HepG2 (cell line): ENCODE data around the gene BCAS3. TPM values are rescaled to one million over a fixed set of nuclear protein-coding genes. Genes with fewer than 3 reads are reported as not detected.

Source experiments
- ATAC-seq: fragments of 200-7000 bp; cut with Tn5 transposase; 3 replicates; pipeline ENCODE4 v1.9.1; 2020; ENCODE audit warnings: mild to moderate bottlenecking, moderate library complexity
- BruUV-seq: library from RNA; stranded (reverse); fragments of 400-500 nt; replicated peaks from 2 replicates; lab custom pipeline; 2021; lab: Mats Ljungman, UMichigan
- CTCF ChIA-PET: fragments of 300-600 bp; formaldehyde crosslinking; extraction: SDS; loops from one replicate; lab custom pipeline; 2021; ENCODE audit warnings: low total read pairs, inconsistent platforms, low intra/inter-chr PET ratio; lab: Yijun Ruan, JAX
- POLR2A ChIA-PET: fragments of 350-600 bp; sonication (Branson Sonifier 250); formaldehyde crosslinking; loops from one replicate; lab custom pipeline; 2020; ENCODE audit warnings: antibody characterized with exemption, inconsistent platforms; lab: Yijun Ruan, JAX
- DNase-seq: peaks from one replicate; pipeline ENCODE4 v3.0.0-alpha.2; 2015; ENCODE audit warnings: low spot score
- FAIRE-seq: peaks from 3 replicates; lab custom pipeline; 2011; peaks lifted over from hg19 to GRCh38; lab: Jason Lieb, UNC
- H2AFZ ChIP-seq: one replicate; pipeline ENCODE4 v1.6.1; 2011; ENCODE audit warnings: low read length, inconsistent platforms
- H3K27ac ChIP-seq: fragments of 300-600 bp; 3 replicates; pipeline ENCODE4 v1.8.0; 2011; ENCODE audit warnings: mixed run types, mild to moderate bottlenecking, mixed read lengths, low read length, inconsistent platforms; ENCODE audit not compliant: insufficient read depth; ENCODE audit errors: extremely low read length
- H3K27me3 ChIP-seq, 2 experiments: fragments of 200-600 bp in 1 of 2; 2 replicates in 1 of 2; 3 replicates in 1 of 2; pipeline versions ENCODE4 v1.6.0 to v1.8.0; 2011; ENCODE audit warnings: low read length in 2 of 2, mild to moderate bottlenecking in 2 of 2, moderate library complexity in 2 of 2, inconsistent platforms in 1 of 2; ENCODE audit not compliant: insufficient read depth in 2 of 2, control insufficient read depth in 1 of 2
- H3K36me3 ChIP-seq, 2 experiments: fragments of 200-600 bp in 1 of 2; replicated peaks in 1 of 2; 2 replicates in 1 of 2; 3 replicates in 1 of 2; pipeline versions ENCODE4 v1.5.1 to v1.8.0; 2011; ENCODE audit warnings: low read length in 2 of 2, inconsistent platforms in 1 of 2; ENCODE audit not compliant: insufficient read depth in 2 of 2, control insufficient read depth in 1 of 2
- H3K4me1 ChIP-seq: 2 replicates; pipeline ENCODE4 v1.5.1; 2012; ENCODE audit warnings: low read length, inconsistent platforms; ENCODE audit not compliant: insufficient read depth
- H3K4me2 ChIP-seq: 2 replicates; pipeline ENCODE4 v1.6.0; 2011; ENCODE audit warnings: low read depth, low read length, inconsistent platforms
- H3K4me3 ChIP-seq, 3 experiments: fragments of 200-600 bp in 1 of 3; sonication (generic), shearing (Covaris generic) in 1 of 3; replicated peaks in 1 of 3; 2 replicates each; pipeline ENCODE4 v1.5.1; 2011 to 2016; ENCODE audit warnings: low read length in 3 of 3, inconsistent platforms in 2 of 3, low read depth in 2 of 3, mild to moderate bottlenecking in 2 of 3, control low read depth in 1 of 3, mixed read lengths in 1 of 3; ENCODE audit not compliant: insufficient read depth in 1 of 3
- H3K79me2 ChIP-seq: one replicate; pipeline ENCODE4 v1.6.1; 2011; ENCODE audit warnings: low read length, inconsistent platforms; ENCODE audit not compliant: insufficient read depth
- H3K9ac ChIP-seq: 2 replicates; pipeline ENCODE4 v1.6.0; 2011; ENCODE audit warnings: mild to moderate bottlenecking, low read depth, low read length, inconsistent platforms; ENCODE audit not compliant: insufficient read depth
- H3K9me3 ChIP-seq: 2 replicates; pipeline ENCODE4 v1.5.1; 2012; ENCODE audit warnings: mild to moderate bottlenecking, low read length
- H4K20me1 ChIP-seq: 2 replicates; pipeline ENCODE4 v1.6.0; 2011; ENCODE audit warnings: inconsistent platforms, mild to moderate bottlenecking, low read length, moderate library complexity; ENCODE audit not compliant: insufficient read depth
- ARID2 ChIP-seq: sonication (generic); formaldehyde crosslinking; IDR thresholded peaks from 2 replicates; pipeline ENCODE4 v1.8.1; 2022; ENCODE audit warnings: mild to moderate bottlenecking, missing genetic modification reagents, borderline replicate concordance
- CHD2 ChIP-seq: IDR thresholded peaks from 2 replicates; pipeline ENCODE4 v1.6.1; 2011; ENCODE audit warnings: low read depth, low read length, improper control_type of control experiment
- GFI1 ChIP-seq: sonication (generic); formaldehyde crosslinking; IDR thresholded peaks from 2 replicates; pipeline ENCODE4 v1.5.0; 2020; ENCODE audit warnings: missing genetic modification reagents, mild to moderate bottlenecking, borderline replicate concordance
- HDAC2 ChIP-seq: sonication (generic); formaldehyde crosslinking; IDR thresholded peaks from 2 replicates; pipeline ENCODE4 v1.4.0; 2020; ENCODE audit warnings: missing genetic modification reagents
- HNF1B ChIP-seq: sonication (generic); formaldehyde crosslinking; IDR thresholded peaks from 2 replicates; pipeline ENCODE4 v1.5.1; 2020; ENCODE audit warnings: mild to moderate bottlenecking, moderate library complexity, missing genetic modification reagents
- MIXL1 ChIP-seq: IDR thresholded peaks from 2 replicates; pipeline ENCODE4 v1.6.1; 2016
- POLR2G ChIP-seq: fragments of 200-400 bp; formaldehyde crosslinking; IDR thresholded peaks from 2 replicates; pipeline ENCODE4 v1.6.1; 2018; ENCODE audit warnings: mild to moderate bottlenecking, low read depth, low read length, moderate library complexity
- SMAD3 ChIP-seq: sonication (generic); formaldehyde crosslinking; IDR thresholded peaks from 2 replicates; pipeline ENCODE4 v1.4.0; 2020; ENCODE audit warnings: missing genetic modification reagents
- THAP11 ChIP-seq: IDR thresholded peaks from 2 replicates; pipeline ENCODE4 v1.6.1; 2016; ENCODE audit warnings: missing biosample characterization, missing genetic modification reagents
- ZBTB42 ChIP-seq: sonication (generic); formaldehyde crosslinking; IDR thresholded peaks from 2 replicates; pipeline ENCODE4 v1.5.0; 2020; ENCODE audit warnings: mild to moderate bottlenecking, missing genetic modification reagents
- ZBTB46 ChIP-seq: sonication (generic); formaldehyde crosslinking; IDR thresholded peaks from 2 replicates; pipeline ENCODE4 v1.4.0; 2020; ENCODE audit warnings: mild to moderate bottlenecking, missing genetic modification reagents, borderline replicate concordance
- ZNF124 ChIP-seq: sonication (generic); formaldehyde crosslinking; IDR thresholded peaks from 2 replicates; pipeline ENCODE4 v1.4.0; 2020; ENCODE audit warnings: missing genetic modification reagents
- ZNF224 ChIP-seq: sonication (generic); formaldehyde crosslinking; IDR thresholded peaks from 2 replicates; pipeline ENCODE4 v1.5.0; 2020; ENCODE audit warnings: mild to moderate bottlenecking, missing genetic modification reagents
- ZNF770 ChIP-seq: sonication (generic); formaldehyde crosslinking; IDR thresholded peaks from 2 replicates; pipeline ENCODE4 v1.5.0; 2020; ENCODE audit warnings: mild to moderate bottlenecking, missing genetic modification reagents
- ZNF780A ChIP-seq: sonication (generic); formaldehyde crosslinking; IDR thresholded peaks from 2 replicates; pipeline ENCODE4 v1.8.0; 2022; ENCODE audit warnings: mild to moderate bottlenecking, missing genetic modification reagents, moderate library complexity
- WGBS: methylation state at CpG from one replicate; pipeline ENCODE4 v1.1.6; 2017; ENCODE audit warnings: low lambda C conversion rate; 5-methylcytosine and 5-hydroxymethylcytosine counted together
- in situ Hi-C: cut with HindIII; loops from 2 replicates; pipeline ENCODE4 v1.10.0; 2017; ENCODE audit warnings: low pct_unique_long_range_greater_than_20kb; ENCODE audit not compliant: extremely low pct_ligation_motif_present
- intact Hi-C: fragments of 100-400 bp; cut with micrococcal nuclease; formaldehyde crosslinking; loops from one replicate; pipeline ENCODE4 v1.10.0; 2022; ENCODE audit not compliant: unreplicated experiment
- polyA plus RNA-seq, 8 experiments: library from polyadenylated mRNA; depleted of rRNA in 3 of 8; stranded (reverse) in 7 of 8; unstranded in 1 of 8; fragments of >200 nt; fragmentation: Illumina TruSeq in 4 of 8; extraction: Trizol in 4 of 8; gene quantifications; 2 replicates each; pipeline versions ENCODE4 v1.2.1 to v1.2.3, GENCODE V29; 2011 to 2016; ENCODE audit warnings: low read depth in 4 of 8, missing spikeins in 1 of 8, mixed read lengths in 1 of 8; ENCODE audit not compliant: insufficient read depth in 1 of 8
- total RNA-seq, 5 experiments: library from RNA; depleted of rRNA; stranded (reverse); fragments of >200 nt; fragmentation: Illumina TruSeq; extraction: Trizol; gene quantifications; 2 replicates each; pipeline ENCODE4 v1.2.3, GENCODE V29; 2016; ENCODE audit warnings: low read depth in 1 of 5
- TF ChIP-seq, protein P1 (sequence below): sonication (generic); formaldehyde crosslinking; IDR thresholded peaks from 2 replicates; pipeline ENCODE4 v1.5.0; 2020; ENCODE audit warnings: missing genetic modification reagents, mild to moderate bottlenecking, borderline replicate concordance

The BCAS3 gene
- total and polyA plus RNA-seq, 2 of the 13 experiments (the other 11 are each of a cell fraction or from before 2014, with no cell fraction given), result 10.7 to 11.2 TPM

DNA sequence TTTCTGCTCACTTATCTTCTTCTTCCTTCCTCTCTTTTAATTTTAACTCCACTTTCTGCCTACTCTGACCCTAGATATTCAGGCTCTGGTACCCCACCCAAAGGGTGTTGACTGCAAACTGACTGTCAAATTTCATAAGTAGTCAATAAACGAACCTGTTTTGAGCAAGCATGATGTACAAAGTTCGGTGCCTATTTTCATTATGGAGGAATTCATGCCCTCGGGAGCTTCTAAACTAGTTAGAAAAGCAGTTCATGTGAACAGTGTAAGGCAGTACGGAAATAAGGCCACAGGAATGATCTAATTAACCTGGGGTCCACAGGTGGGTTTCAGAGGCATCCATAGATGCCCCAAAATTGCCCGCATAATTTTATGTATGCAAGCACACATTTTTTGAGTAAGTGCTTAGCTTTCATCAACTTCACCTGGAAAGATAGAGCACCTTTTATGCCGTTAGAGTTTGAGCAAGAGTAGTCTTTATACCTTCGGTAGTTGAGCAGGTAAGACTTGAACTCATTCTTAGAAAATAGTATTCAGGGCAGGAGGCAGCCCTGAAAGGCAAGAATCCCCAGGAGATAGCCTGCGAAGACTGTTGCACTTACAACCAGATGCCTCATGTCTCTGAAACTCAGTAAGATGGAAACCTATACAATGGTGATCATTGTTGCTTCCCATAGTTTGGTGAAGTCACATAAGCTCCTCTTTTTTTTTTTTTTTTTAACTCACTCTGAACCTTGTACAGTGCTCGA, 685.4 kb downstream of the BCAS3 start:
- Histone ChIP-seq H2AFZ (no peak overlapping the region), H3K27ac (peak overlapping the region; percentile 89), H3K4me1 (peaks cover 99% of the 10 kb centered on the region), H3K9ac (peak overlapping the region; percentile 67), H3K79me2 (no peaks in the 10 kb centered on the region), H3K36me3 (no peaks in the 10 kb centered on the region), H3K27me3 (no peaks in the 10 kb centered on the region), H3K4me3 (peak overlapping the region in 1 of 3 experiments; percentile 46; a peak in 1 of 6 replicates), H4K20me1 (no peaks in the 10 kb centered on the region), H3K4me2 (peak overlapping the region; percentile 77), H3K9me3 (no peaks in the 10 kb centered on the region)
- intact Hi-C loops (loop anchor here (1.0 to 2.0 kb wide), 4 partner anchors 8 to 36 kb away; partner anchors contain the start of gene TBX2), in situ Hi-C loops (no loop called here)
- POLR2A ChIA-PET, result interaction anchor here (0.9 to 6.3 kb wide), 8 partner anchors 11 to 44 kb away, joined by 3 to 56 read pairs (median 9); partner anchors contain the start of gene TBX2
- DNase-seq, result peak; percentile 57
- peak; percentile 62 for ATAC-seq
- 13% methylated on average over 9 of the region's 9 CpGs for WGBS
- no peak for FAIRE-seq
- TSS peak; percentile 73 for BruUV-seq
- CTCF ChIA-PET, result interaction anchor here (1.3 kb wide), 1 partner anchor 26 kb away, joined by 3 read pairs; no protein-coding TSS in a partner anchor
- TF ChIP-seq ARID2 (CRISPR knock-in tag) (no peak), GFI1 (CRISPR knock-in tag) (no peak), ZBTB42 (no peak), SMAD3 (CRISPR knock-in tag) (0 out of 2 replicates have a peak, but pooled peaks have one; percentile 55), HNF1B (CRISPR knock-in tag) (peak; percentile 58; the same call in 1 of the 2 replicates), MIXL1 (peak; percentile 54; the same call in 1 of the 2 replicates), ZBTB46 (0 out of 2 replicates have a peak, but pooled peaks have one; percentile 57), THAP11 (CRISPR knock-in tag) (no peak), ZNF780A (no peak), ZNF770 (CRISPR knock-in tag) (no peak), POLR2G (peak; percentile 16; the same call in 1 of the 2 replicates), ZNF224 (no peak), ZNF124 (CRISPR knock-in tag) (no peak), HDAC2 (CRISPR knock-in tag) (no peak), CHD2 (no peak)
- TF ChIP-seq, protein P1, sequence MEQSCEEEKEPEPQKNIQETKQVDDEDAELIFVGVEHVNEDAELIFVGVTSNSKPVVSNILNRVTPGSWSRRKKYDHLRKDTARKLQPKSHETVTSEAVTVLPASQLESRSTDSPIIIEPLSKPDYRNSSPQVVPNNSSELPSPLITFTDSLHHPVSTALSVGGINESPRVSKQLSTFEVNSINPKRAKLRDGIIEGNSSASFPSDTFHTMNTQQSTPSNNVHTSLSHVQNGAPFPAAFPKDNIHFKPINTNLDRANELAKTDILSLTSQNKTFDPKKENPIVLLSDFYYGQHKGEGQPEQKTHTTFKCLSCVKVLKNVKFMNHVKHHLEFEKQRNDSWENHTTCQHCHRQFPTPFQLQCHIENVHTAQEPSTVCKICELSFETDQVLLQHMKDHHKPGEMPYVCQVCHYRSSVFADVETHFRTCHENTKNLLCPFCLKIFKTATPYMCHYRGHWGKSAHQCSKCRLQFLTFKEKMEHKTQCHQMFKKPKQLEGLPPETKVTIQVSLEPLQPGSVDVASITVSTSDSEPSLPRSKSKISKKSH (CRISPR knock-in tag), result no peak
